AG04450 (cell line): Measurements from ENCODE around the gene TBX5. TPM values are rescaled to one million over a fixed set of nuclear protein-coding genes. Genes with fewer than 3 reads are reported as not detected.

Experiments
- CTCF ChIA-PET: fragments of 300-600, 350-600 bp; formaldehyde crosslinking; extraction: SDS; loops from one replicate; lab custom pipeline; 2022; ENCODE audit warnings: antibody characterized with exemption, inconsistent platforms; lab: Charles Lee
- POLR2A ChIA-PET: fragments of 350-600 bp; formaldehyde crosslinking; extraction: SDS; loops from one replicate; lab custom pipeline; 2021; ENCODE audit warnings: antibody characterized with exemption, inconsistent platforms; lab: Yijun Ruan, JAX
- DNase-seq: peaks from one replicate; pipeline ENCODE4 v3.0.0-alpha.2; 2011; ENCODE audit warnings: low read depth, low spot score
- H3K27ac ChIP-seq: one replicate; pipeline ENCODE4 v1.5.1; 2012; ENCODE audit warnings: low read depth, low read length, control low read depth
- H3K27me3 ChIP-seq: one replicate; pipeline ENCODE4 v1.6.0; 2012; ENCODE audit warnings: low read length; ENCODE audit not compliant: control insufficient read depth, insufficient read depth
- H3K4me3 ChIP-seq: 2 replicates; pipeline ENCODE4 v1.5.1; 2011; ENCODE audit warnings: mild to moderate bottlenecking, low read depth, low read length, control low read depth
- H3K9me3 ChIP-seq: 2 replicates; pipeline ENCODE4 v1.5.1; 2012; ENCODE audit warnings: low read length; ENCODE audit not compliant: control insufficient read depth, insufficient read depth
- polyA plus RNA-seq: library from polyadenylated mRNA; depleted of rRNA; stranded (reverse); fragments of >200 nt; gene quantifications from 2 replicates; pipeline ENCODE4 v1.2.3, GENCODE V29; 2011
- TF ChIP-seq, protein P1 (sequence below): IDR thresholded peaks from 2 replicates; pipeline ENCODE4 v1.5.1; 2011; ENCODE audit warnings: low read depth, low read length, control low read depth, inconsistent platforms

The TBX5 gene
- polyA plus RNA-seq, 1 experiment, result 16.8 TPM

DNA sequence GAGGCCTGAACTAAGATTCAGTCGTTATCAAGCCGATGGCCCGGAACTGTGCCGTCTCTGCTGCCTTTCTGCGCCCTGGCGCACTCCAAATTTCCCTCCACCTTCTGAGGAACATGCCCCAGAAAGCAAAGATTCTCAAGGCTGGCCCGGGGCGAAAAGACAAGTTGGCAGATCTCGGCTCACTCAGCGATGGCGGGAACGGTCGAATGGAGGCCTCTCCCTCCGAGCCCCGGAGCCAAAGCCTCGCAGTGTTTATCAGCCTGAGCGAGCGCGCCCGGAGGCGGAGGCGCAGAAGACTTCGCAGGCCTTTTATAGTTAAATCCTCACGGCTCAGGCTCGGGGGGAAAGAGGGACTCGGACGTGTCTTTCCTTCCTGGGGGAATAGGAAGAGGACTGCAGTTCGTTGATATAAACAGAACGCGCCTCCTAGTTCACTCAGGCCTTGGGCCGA lies 5.6 kb downstream of the TBX5 start:
- ChIA-PET CTCF (no interaction called here), POLR2A (interaction anchor here (0.5 to 0.9 kb wide), 2 partner anchors 9 to 1509 kb away, joined by 3 to 4 read pairs; no protein-coding TSS in a partner anchor)
- Histone ChIP-seq H3K27ac (peak overlapping the region; percentile 95), H3K9me3 (no peaks in the 10 kb centered on the region; the same call in 1 of the 2 replicates), H3K27me3 (no peaks in the 10 kb centered on the region), H3K4me3 (peak overlapping the region; percentile 83)
- no peak for DNase-seq
- TF ChIP-seq, protein P1, sequence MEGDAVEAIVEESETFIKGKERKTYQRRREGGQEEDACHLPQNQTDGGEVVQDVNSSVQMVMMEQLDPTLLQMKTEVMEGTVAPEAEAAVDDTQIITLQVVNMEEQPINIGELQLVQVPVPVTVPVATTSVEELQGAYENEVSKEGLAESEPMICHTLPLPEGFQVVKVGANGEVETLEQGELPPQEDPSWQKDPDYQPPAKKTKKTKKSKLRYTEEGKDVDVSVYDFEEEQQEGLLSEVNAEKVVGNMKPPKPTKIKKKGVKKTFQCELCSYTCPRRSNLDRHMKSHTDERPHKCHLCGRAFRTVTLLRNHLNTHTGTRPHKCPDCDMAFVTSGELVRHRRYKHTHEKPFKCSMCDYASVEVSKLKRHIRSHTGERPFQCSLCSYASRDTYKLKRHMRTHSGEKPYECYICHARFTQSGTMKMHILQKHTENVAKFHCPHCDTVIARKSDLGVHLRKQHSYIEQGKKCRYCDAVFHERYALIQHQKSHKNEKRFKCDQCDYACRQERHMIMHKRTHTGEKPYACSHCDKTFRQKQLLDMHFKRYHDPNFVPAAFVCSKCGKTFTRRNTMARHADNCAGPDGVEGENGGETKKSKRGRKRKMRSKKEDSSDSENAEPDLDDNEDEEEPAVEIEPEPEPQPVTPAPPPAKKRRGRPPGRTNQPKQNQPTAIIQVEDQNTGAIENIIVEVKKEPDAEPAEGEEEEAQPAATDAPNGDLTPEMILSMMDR, result no peak

GRCh38 chr12:114399664-114400211 lies 6.2 kb downstream of the TBX5 start:
- DNase-seq, result peak; percentile 74
- TF ChIP-seq, protein P1, result no peak

GRCh38 chr12:114397978-114398881 lies 7.7 kb downstream of the TBX5 start:
- H3K4me3 ChIP-seq, result peak overlapping the region; percentile 17; the same call in 1 of the 2 replicates

More at GRCh38 chr12:114399664-114400211, 6.2 kb downstream of the TBX5 start:
- H3K9me3 ChIP-seq, result no peaks in the 10 kb centered on the region
- ChIA-PET POLR2A (no interaction called here), CTCF (no interaction called here)
- H3K27ac ChIP-seq, result peak overlapping the region; percentile 95
- H3K27me3 ChIP-seq, result no peaks in the 10 kb centered on the region
- peak overlapping the region; percentile 83 for H3K4me3 ChIP-seq

DNA sequence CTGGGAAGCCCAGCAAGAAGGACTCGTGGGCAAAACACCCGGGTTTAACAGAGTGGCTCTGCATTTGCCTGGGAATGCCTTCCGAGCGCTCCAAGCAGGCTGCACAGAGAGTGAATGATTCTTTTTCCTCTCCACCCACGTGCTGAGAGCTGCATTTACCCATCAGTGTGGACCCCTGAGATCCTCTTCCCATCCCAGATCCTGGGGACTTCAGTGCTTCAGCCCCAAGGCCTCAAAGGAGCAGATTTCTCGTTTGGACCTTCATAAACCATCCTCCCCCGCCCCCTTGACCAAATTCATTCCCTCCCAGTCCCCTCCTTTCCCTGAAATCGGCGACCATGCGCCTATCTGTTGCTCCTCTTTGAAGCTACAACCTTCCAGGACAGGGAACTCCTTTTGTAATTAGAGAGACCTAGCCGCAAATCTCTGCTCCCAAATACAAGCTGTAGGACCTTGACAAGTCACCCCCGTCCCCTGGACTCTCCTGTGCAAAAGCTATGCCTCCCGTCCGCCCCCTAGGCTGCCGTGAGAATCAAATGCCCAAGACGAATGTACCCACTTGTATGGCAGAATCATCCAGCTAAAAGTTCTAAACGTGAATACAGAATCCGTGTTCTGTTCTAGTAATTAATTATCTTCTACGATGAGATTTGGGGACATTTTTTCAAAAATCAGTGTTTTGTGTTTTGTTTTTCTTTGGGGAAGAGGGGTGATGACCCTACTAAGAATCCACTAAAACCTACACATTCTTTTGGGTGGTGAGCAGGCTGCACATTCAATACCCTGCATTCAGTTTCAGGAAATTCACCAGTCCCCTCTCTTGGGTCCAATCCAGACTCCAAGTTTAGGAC lies 8.8 kb downstream of the TBX5 start:
- POLR2A ChIA-PET, result interaction anchor here (1.1 to 1.3 kb wide), 2 partner anchors 9 to 11 kb away, joined by 9 to 13 read pairs; partner anchors contain the start of gene TBX5
- Histone ChIP-seq H3K4me3 (peak overlapping the region; percentile 15; the same call in 1 of the 2 replicates), H3K27me3 (no peaks in the 10 kb centered on the region), H3K27ac (peak overlapping the region; percentile 65), H3K9me3 (no peaks in the 10 kb centered on the region)
- no peak for DNase-seq
- CTCF ChIA-PET, result interaction anchor here (0.9 to 1.2 kb wide), 2 partner anchors 79 to 112 kb away, joined by 3 to 5 read pairs; no protein-coding TSS in a partner anchor
- TF ChIP-seq, protein P1, result no peak

More at GRCh38 chr12:114397978-114398881, 7.7 kb downstream of the TBX5 start:
- H3K9me3 ChIP-seq, result no peaks in the 10 kb centered on the region
- no peaks in the 10 kb centered on the region for H3K27me3 ChIP-seq
- DNase-seq, result no peak
- CTCF ChIA-PET, result interaction anchor here (1.2 kb wide), 1 partner anchor 111 kb away, joined by 5 read pairs; no protein-coding TSS in a partner anchor
- no peak overlapping the region for H3K27ac ChIP-seq
- TF ChIP-seq, protein P1, result no peak
- POLR2A ChIA-PET, result no interaction called here
